GM04503 (cell line): Measurements from ENCODE around the gene AP2S1.
"Not testable (repeated sequence)": the region's sequence is repeated elsewhere in the genome, so short reads cannot be mapped to it uniquely, and the experiment has no call there.

Source experiments
- DNase-seq: peaks from one replicate; pipeline ENCODE4 v3.0.0-alpha.2; 2012; ENCODE audit warnings: low read depth

The AP2S1 gene

GRCh38 chr19:46841458-46842083, 9.1 kb downstream of the AP2S1 start:
- DNase-seq: no peak

- DNase-seq: no peak
These were observed 10.1 kb downstream of the AP2S1 start for GRCh38 chr19:46840498-46840942.

GRCh38 chr19:46839752-46840497, 10.7 kb downstream of the AP2S1 start:
- no peak for DNase-seq

GRCh38 chr19:46838160-46838559, 12.5 kb downstream of the AP2S1 start:
- no peak for DNase-seq

GRCh38 chr19:46834984-46835383, 15.7 kb downstream of the AP2S1 start:
- DNase-seq: no peak

- no peak for DNase-seq
These were observed 16.5 kb downstream of the AP2S1 start for GRCh38 chr19:46834121-46834520.

- no peak for DNase-seq
These were observed 19.8 kb downstream of the AP2S1 start for GRCh38 chr19:46830864-46831263.

GRCh38 chr19:46828484-46828883, 22.2 kb downstream of the AP2S1 start:
- DNase-seq: no peak

- no peak for DNase-seq
These were observed 25.0 kb downstream of the AP2S1 start for GRCh38 chr19:46825731-46826055.

- DNase-seq: no peak
These were observed 25.5 kb downstream of the AP2S1 start for GRCh38 chr19:46824890-46825730.

GRCh38 chr19:46823049-46823448, 27.6 kb downstream of the AP2S1 start:
- DNase-seq: no peak

GRCh38 chr19:46822410-46822787, 28.2 kb downstream of the AP2S1 start:
- DNase-seq: not testable (repeated sequence)

GRCh38 chr19:46821512-46822409, 28.9 kb downstream of the AP2S1 start:
- no peak for DNase-seq

GRCh38 chr19:46818812-46819211, 31.8 kb downstream of the AP2S1 start:
- no peak for DNase-seq

- no peak for DNase-seq
These were observed 34.6 kb downstream of the AP2S1 start for GRCh38 chr19:46815833-46816627.

GRCh38 chr19:46813839-46814358, 36.7 kb downstream of the AP2S1 start:
- DNase-seq: no peak

GRCh38 chr19:46812977-46813838, 37.4 kb downstream of the AP2S1 start:
- no peak for DNase-seq

GRCh38 chr19:46809534-46810272, 40.9 kb downstream of the AP2S1 start:
- DNase-seq: no peak

GRCh38 chr19:46806656-46807055, 44.0 kb downstream of the AP2S1 start:
- DNase-seq: no peak
